Hematopoietic multipotent progenitor cell treated with erythropoietin and hydrocortisone succinate and interleukin-3 and kit ligand, for 17 days (in vitro differentiated cells): Measurements from ENCODE around the gene MSN.

Experiments
- DNase-seq: peaks from one replicate; pipeline ENCODE4 v3.0.0-alpha.2; 2015; ENCODE audit warnings: low spot score

The MSN gene

DNA sequence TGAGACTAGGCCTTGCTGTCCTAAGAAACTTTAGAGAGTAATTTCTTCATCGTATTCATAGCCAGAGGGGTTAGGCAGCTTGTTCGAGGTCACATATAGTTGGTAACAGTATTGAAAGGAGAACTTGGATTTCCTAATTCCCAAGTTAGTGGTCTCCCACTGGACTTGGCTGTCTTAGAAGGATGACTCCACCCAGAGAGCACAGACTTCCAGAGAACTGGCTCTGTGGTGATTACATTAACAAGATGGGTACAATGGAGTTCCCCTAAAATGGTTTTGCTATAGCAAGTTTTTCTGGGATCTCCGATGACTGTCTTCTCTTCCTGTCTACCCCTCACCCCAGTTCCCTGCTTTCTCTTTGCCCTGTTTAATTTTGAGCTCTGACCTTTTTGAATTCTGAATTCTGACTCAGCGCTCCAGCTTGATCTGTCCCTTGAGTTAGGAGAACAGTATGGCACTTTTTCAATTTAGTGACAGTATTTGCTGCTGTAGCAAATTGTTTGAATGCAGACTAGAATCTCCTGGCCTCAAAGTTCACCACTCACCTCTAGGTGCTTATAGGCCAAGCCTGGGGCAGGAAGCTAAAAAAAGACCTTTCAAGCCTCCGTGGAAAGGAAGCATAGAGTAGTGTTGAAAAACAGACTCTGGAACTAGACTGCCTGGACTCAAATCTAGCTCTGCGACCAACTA, 6.9 kb downstream of the MSN start:
- no peak for DNase-seq

DNA sequence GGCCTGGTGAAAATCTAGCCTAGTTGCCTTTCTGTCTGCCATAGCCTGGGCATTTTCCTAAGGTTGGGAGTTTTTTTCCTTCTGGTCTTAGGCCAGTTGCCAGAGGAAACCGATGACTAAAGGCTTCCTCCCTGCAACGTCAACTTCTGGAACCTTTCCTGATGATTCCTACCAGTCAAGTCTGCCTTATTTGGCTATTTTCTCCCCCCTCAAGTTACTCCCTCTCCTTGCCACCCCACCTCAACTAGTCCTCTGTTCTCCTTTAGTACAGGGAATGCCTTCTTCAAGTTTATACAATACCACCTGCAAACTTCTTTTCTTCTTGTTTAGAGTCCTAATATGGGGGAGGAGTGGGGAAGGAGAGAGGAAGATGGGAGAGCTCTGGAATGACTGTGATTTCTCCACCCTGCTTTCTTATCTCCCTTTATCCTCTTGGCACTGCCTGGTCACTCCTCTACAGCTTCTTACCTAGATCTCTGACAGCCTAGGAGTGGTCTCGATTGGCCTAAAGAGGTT, 10.6 kb downstream of the MSN start:
- no peak for DNase-seq

DNA sequence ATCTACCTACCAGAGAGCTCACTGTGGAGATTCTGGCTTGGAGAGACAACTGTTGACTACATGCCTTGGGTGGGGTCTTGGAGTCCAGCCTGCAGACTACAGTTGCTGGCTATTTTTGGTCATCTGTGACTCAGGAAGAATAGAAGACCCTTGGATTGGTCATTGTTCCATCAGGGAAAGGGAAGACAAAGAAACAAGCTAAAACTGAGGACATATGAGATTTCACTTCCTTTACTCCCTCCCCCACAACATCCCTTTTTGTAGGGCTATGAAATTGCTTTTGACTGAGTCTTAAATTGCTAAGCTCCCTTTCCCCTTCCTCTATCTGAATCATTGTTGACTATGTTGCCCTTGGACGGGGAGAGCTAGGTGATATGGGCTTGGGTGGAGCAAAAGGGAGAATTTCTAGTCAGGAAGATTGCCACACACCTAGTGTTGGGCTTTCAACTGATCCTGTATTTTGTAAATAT, 11.7 kb downstream of the MSN start:
- no peak for DNase-seq

DNA sequence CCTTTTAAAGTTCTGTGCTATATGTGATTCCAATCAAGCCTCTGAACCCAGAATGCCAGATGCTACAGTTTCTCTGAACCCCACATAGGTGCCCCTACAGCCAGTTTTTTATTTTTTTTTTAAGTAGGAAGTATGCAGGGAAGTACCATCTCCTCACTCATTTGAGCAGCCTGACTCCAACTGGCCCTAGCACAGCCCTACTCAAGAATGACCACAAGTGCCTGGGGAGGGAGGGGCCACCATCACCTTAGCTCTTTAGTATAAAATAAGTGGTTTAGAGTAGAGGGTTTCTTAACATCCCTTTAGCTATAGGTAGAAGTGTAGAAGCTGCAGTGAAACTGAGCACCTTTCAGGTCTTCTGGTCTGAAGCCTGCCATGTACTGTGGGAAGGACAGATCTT, 14.4 kb downstream of the MSN start:
- DNase-seq: no peak

DNA sequence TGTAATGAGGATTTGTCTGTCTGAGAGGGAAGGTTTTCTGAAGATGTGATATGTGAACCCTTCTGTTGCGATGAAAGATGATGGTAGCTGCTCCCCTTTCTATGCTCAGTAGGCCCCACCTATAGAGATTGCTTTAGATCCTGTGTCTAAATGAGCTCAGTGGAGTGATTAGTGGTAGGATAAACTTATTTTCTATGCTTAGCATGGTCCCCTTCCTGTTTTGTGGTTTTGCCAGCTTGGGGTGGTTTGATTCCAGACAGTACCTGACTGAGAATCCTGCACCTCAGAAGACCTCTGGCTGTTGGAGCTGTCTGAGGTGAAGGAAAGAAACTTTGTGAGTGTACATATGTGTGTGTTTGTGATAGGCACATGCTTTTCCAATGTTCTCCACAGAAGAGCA, 17.7 kb downstream of the MSN start:
- no peak for DNase-seq

DNA sequence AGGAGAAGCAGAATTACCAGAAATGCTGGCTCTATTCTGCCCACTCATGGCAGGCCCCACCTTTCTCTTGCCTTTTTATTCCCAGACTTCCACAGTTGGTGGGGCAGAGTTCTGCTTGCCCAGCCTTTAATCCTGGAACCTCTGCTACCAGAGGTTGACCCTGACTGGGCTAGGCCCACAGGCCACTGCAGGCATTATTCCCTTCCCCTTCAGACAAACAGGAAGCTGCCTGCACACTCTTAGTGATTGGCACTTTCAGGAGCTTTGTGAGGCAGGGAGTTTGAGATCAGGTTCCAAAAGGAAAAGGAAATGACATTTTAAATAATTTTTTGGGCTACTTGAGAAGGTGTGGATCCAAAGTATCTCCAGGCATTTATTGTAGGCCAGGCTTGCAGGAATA, 18.8 kb downstream of the MSN start:
- no peak for DNase-seq

DNA sequence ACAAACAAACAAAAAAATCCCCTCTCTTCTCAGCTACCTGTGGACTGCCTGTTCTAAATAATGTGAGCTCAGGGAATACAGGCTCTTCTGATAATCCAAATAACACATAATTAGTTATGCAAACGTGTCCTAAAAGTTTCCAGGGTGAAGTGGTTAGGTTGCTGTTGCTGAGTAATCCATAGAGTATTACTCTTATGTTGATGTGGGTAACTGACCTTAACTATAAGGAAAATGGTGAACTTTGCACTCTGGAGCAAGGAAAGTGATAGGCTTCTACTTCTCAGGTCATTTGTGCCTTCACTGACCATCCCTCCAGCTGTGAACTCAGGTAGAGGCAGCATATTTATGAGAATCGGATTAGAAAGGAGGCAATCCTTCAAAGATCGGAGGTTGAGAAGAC, 19.9 kb downstream of the MSN start:
- DNase-seq: no peak

DNA sequence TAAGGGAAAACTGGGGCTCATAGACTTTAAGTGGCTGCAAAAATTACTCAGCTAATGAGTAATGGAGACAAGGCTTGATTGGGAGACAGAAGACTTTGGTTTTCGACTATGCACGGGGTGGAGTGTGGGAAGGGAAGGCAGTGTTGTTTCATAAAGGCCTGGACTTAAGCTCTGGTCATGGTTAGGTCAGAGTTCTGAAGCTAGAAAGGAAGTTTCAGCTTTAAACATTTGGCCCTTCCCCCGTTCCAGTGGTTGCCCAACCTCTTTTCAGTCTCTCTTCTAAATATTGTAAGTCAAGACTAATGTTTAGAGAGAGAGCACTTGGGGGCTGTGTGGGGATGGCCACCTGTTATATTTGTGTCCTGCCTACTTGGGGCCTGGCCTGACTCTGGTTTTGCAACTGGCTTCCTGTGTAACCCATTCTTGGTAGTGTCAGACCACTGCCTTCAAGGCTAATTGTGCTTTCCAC, 21.0 kb downstream of the MSN start:
- no peak for DNase-seq

DNA sequence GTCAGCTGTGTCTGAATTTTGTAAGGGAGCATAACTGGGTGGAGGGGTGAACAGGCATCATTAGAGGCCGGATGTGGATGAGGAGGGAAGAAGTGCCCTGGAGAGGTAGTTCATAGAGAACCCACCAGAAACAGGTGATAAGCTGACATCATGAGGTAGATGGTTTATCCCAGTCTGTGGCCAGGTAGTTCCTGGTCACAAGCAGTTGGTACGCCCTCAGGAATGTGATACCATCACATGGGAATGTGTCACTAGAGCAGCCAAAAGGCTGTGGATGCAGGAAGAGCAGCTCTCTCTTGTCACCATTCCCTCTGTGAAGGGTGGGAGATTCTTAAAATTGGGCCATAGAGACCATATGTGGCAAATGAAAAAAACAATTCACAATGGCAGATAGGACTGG, 21.9 kb downstream of the MSN start:
- DNase-seq: no peak

DNA sequence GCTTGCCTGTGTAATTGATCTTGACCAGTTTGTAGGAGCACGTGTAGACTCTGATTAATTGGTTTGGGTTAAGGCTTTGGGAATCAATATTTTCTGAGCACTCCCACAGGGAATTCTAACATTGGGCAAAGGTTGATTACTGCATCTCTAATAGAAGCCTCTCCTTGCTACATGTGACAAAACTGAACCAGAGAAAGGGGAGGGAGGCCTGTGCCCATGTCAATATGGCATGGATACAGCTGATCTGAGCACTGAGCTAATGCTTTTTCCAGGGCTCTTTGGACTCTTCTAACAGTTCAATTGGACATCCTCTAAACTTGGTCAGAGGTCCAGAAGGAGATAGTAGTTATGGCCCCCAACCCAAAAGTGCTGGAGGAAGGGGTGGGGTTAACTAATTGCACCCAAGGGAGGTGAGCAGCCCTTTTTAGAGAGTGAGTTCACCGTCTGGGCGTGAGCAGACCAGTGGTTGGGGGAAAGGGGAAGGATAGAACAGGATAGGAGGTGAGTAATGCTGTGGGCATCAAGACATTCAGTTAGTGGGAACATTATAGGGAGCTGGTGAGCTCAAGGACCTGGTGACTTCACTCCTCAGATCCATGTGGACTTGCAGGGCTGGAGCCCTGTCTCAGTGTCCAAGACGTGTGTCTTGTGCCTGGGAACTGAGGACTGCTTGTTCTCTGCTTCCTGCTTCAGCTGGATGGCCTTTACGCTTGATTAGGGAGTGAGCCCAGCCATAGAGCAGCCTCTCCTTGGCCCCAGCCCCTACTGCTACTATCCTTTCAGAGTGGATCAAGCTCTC, 22.8 kb downstream of the MSN start:
- DNase-seq: no peak

DNA sequence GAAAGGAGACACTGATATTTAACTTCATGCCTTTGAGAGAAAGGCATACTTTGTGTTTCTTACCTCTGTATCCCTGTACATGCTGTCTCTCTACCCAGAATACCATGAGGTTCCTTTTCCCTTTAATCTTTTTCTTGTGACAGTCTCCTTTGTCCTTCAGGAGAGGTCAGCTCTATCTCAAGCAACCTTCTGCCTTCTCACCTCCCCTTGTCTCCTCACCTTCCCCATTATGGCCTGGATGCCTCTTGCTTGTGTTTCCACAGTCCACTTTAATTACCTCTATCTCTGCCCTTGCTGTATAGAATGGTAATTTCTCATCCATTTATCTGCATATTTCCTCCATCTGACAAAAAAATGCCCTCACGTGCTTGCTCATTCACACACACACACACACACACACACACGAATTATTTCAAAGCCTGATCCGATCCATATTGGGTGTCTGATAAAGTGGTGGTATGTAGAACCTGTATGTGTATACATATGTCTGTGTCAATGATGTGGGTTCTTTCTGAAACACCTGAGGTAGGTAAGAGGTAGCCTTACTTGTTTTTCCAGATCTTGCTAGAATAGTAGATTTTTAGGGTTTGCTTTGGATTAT, 28.5 kb downstream of the MSN start:
- no peak for DNase-seq

DNA sequence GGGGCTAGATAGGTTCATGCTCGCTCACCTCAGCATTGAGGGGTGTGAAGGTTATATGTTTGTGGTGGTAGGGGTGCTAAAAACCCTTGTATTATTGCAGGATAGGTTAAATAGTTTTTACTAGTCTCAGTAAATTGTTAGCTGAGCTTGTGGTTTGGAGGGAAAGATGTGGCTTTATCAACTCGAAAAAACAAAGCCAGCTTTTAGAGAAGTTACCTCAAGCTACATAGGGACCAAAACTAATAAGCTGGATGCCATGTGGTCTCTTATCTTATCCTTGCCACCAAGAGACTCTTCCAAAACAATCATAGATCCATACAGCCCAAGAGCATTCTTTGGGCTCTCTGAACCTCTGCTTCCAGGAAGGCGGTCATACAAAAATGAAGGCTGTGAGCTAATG, 29.2 kb downstream of the MSN start:
- DNase-seq: no peak

DNA sequence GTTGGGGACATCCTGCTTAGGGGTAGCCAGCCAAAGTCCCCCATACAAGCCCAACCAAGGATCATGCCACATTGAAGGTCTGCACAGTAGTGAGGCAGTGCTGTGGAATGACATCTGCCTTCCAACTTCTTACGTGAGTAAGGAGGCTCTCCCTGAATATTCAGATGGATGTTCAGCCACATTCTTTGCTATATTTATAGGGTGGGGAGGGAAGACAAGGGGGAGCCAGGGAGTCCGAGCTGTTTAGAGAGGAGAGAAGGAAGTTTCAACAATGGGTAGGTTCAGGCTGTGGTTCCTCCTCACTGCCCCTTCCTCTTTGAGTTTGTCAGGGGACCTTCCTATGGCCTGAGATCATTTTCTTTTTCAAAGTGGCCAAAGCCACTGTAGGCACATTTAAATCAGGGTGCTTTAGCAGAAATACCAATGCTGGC, 29.8 kb downstream of the MSN start:
- no peak for DNase-seq

DNA sequence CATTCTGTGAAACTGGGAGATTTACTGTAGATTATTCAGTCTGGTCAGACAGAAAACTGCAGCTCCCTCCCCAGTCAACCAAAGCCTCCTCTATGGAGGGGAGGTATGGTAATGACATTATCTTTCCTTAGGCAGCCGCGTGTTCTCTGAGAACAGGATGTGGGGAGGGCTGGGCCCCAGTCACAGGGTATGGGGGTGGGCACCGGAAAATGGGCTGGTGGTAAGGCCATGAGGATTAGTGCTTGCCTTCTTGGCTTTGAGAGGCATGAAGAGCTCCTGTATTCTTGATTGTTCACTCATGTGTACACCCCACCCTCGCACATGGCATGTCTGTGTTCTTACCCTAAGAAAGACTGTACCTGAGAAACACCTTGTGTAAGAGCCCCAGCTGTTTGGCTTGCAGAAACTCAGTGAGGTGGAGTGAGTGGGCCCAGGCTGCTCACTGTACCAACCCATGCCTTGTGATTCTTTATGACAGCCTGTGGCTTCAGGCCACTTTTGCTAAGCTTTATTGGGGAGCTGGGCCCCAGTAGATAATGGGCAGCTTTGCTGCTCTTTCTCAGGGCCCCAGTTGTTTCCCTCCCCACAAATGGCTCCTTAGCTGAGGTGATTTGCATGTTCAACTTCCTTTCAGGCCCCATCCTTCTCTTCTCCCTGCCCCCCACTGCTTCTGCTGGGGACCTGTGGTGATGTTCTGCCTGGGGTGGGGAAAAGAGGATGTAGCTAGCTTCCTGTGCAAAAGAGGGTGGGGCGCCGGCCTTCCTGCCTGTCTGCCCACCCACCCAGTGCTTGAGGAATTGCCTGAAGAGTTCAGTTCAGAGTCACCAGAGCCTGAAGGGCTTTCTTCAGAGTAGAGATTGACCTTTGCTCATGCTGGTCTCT, 30.7 kb downstream of the MSN start:
- DNase-seq: no peak

DNA sequence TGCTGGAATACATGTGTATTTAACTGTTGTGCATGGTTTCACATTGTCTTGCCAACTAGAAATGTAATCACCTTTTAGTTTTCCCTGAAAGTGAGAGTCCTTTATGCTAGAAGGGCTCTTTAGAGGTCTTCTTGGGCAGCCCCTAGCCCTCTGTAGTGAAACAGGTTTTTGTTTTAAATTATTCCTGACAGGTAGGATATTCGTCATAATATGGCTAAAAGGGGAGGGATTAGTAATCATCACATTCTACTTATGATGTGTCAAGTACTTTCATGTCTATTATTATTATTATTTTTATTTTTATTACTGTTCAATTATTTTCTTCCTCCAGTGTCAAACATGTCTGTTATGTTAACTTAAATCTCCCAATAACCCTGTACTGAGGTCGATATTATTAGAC, 35.5 kb downstream of the MSN start:
- no peak for DNase-seq

DNA sequence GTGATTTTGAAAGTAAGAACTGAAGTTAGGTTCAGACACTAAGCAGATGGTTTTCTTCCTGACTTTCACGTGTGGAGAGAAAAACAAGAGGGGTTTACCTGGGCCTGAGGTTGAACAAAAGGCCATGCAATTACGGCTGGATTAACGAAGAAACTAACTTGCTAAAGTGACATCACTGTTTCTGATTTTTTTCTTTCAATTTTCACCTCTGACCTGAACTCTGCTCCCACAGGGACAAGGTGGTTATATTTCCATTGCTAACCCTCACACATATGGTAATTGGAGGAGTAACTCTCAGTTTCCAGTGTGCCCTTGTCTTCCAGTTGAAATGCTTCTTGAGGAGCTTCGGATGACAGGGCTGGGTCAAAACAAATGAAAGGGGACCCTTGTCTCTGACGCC, 38.0 kb downstream of the MSN start:
- no peak for DNase-seq

DNA sequence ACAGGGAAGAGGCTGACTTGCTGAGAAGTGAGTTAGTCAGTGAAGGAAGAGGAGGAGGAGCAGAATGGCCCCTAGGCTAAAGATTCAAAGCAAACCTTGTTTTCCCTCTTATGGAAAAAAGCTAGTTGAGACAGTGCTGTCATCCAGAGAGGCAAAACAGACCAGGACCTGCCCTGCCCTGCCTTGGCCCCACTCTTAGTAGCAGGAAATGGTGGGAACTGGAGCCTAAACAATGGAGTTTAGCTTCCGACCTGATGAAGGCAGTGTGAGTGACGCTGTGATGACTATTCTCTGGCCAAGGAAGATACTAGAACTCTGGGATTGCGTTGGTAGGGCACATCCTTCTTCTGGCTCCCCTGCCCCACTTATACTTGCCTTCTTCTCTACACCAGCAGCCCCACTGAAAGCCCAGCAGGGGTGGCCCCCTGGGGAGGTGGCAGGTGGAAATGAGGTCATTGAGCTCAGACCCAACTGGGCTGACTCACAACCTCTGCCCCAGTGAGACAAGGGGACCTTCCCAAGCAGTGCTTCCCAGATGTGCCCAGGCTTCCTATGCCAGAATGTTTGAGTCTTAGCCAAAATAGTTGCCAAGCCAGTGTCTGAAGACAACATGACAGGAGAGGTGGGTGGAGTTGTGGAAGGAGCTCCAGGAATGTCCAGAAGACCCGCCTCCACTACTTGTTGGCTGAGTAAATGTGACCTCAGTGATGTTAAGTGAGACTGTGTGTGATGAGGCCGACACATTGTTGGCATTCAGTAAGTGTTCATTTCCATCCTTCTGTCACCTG, 38.8 kb downstream of the MSN start:
- no peak for DNase-seq

DNA sequence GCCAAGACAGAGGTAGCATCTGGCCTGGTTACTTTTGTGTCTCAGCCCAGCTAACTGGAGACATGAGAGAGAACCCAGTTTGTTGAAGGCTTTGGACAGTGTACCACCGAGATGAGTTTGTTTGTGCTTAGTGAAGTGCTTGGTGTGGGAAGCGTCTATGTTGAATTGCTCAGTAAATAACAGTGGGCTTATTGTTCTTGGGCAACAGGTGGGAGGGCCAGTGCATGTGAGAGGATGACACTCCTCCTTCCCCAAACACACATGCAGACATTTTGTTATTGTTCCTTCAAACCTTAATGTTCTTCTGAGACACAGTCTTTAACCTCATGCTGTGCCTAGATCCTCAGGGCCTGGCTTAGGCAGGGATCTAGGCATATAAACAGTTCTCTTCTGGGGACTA, 39.7 kb downstream of the MSN start:
- DNase-seq: no peak

DNA sequence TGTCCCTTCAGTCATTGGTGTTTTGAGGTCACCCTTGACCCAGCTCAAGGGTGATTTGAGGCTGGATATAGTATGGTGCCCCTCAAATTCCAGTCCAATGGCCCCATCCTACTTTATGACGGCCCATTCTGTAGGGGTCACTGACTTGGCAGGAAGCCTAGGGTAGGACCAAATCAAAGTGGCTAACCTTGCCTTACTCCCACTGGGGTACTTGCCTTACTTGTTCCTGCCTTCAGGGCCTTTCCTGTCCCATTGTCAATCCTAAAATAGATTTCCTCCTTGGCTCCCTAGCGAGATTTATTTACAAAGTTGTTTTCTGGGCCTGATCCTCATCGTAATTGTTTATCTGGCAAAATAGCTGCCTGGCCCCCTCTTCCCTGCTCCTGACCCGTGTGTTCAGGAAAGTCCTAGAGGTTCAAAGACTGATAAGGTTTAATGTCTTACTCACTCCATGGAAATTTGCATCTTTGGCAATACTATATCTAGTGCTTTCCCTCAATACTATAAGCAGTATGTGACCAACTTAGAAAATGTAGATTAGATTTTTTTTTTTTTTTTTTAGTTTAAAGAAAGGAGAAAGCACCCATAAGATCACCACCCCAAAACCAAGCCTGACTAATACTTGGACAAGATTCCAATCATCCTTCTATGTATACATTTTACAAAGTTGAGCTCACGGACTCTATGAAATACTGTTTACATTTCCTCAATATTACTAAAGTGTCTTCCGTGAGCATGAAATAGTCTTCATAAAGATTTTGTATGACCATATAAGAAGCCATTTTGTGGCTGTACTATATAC, 44.8 kb downstream of the MSN start:
- DNase-seq: no peak

DNA sequence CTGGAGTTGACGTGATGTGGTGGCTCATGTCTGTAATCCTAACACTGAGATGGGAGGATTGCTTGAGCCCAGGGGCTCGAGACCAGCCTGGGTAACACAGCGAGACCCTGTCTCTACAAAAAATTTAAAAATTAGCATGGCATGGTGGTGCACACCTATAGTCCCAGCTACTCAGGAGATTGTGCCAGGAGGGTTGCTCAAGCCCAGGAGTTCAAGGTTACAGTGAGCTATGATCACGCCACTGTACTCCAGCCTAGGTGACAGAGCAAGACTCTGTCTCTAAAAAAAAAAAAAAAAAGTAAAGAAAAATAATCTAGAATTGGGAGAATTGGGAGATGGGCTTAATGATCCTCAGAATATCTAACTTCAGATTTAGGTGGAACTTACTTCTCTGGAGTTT, 51.1 kb downstream of the MSN start:
- DNase-seq: no peak
